ENCODE data around the gene MAP4. TPM values are rescaled to one million over a fixed set of nuclear protein-coding genes. Genes with fewer than 3 reads are reported as not detected.

MAP4 gene
- total and polyA plus RNA-seq, 2 experiments from 2014 or later = 121 to 235 TPM

DNA sequence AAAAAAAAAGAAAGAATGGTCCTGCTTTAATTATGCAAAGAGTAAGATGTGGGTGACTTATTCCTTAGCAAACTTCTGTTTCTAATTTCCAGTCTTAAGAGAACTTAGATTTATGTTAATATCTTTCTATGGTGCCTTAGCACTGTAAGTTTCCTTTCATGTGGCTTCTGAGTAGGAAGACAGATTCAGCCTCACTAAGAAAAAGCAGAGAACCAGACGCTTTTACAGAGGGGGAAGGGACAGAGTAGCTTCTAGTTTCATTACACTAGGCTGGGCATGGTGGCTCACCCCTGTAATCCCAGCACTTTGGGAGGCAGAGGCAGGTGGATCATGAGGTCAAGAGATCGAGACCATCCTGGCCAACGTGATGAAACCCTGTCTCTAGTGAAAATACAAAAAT, 118.3 kb downstream of the MAP4 start:
- no peaks in the 10 kb centered on the region for H3F3A ChIP-seq (ENCODE audit: insufficient read depth)
- no peaks in the 10 kb centered on the region for H4K20me1 ChIP-seq (ENCODE audit: insufficient read depth)
- no peak overlapping the region for H3K27ac ChIP-seq
- no peak overlapping the region for H3K9ac ChIP-seq
- H3K36me3 ChIP-seq (ENCODE audit: low read depth) = peaks cover 35% of the 10 kb centered on the region; the same call in 1 of the 2 replicates
- no peak overlapping the region for H3K4me2 ChIP-seq (ENCODE audit: unreplicated experiment)
- DNase-seq = no peak
- H2AFZ ChIP-seq = no peak overlapping the region
- 70 to 77% methylated on average over 3 of the region's 3 CpGs for WGBS, 2 experiments (ENCODE audit: low coverage in 1 of 2, low lambda C conversion rate in 2 of 2, missing lambda C conversion rate in 2 of 2)
- H3K79me2 ChIP-seq (ENCODE audit: insufficient read depth) = peaks cover 78% of the 10 kb centered on the region
- in situ Hi-C loops (cut with MboI) = no loop called here
- no peaks in the 10 kb centered on the region for H3K27me3 ChIP-seq (replicated peaks; ENCODE audit: insufficient read depth)
- no peaks in the 10 kb centered on the region for H3K4me1 ChIP-seq (ENCODE audit: insufficient read depth)
- no peaks in the 10 kb centered on the region for H3K9me3 ChIP-seq (ENCODE audit: low read depth)
- no peak overlapping the region for H3K4me3 ChIP-seq
- H3K9me2 ChIP-seq (ENCODE audit: insufficient read depth) = no peaks in the 10 kb centered on the region
- no peak for TF ChIP-seq EZH2 (IDR thresholded peaks at IDR 0.05; ENCODE audit: insufficient read depth, poor library complexity, severe bottlenecking)
- TF ChIP-seq EZH2phosphoT487 (IDR thresholded peaks at IDR 0.05; ENCODE audit: insufficient read depth, low read depth) = no peak

DNA sequence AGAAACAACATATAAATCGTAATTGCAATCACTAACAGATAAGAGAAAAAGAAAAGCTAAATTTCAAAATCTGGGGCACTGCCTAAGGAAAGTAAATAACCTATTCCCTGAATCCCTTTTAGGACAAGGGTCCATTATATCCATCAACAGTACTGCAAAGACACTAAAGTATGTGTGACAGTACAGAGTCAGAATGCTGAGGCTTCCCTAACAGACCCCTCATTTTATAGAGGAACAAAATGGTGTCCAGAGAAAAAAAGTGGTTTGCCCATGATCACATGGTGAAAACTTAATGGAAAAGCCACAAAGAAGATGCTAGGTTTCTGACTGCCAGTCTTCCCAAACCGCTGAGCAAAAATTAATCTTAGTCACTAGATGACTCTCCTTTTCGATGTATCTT, 119.5 kb downstream of the MAP4 start:
- TF ChIP-seq EZH2 (IDR thresholded peaks at IDR 0.05; ENCODE audit: insufficient read depth, poor library complexity, severe bottlenecking) (no peak), EZH2phosphoT487 (IDR thresholded peaks at IDR 0.05; ENCODE audit: insufficient read depth, low read depth) (no peak)
- Histone ChIP-seq H3K27me3 (replicated peaks; ENCODE audit: insufficient read depth) (no peaks in the 10 kb centered on the region), H3K4me1 (ENCODE audit: insufficient read depth) (no peaks in the 10 kb centered on the region), H4K20me1 (ENCODE audit: insufficient read depth) (no peaks in the 10 kb centered on the region), H3K36me3 (ENCODE audit: low read depth) (peaks cover 40% of the 10 kb centered on the region), H3K79me2 (ENCODE audit: insufficient read depth) (peaks cover 82% of the 10 kb centered on the region), H3K9ac (no peak overlapping the region), H3K4me2 (ENCODE audit: unreplicated experiment) (no peak overlapping the region), H3K27ac (no peak overlapping the region), H3F3A (ENCODE audit: insufficient read depth) (no peaks in the 10 kb centered on the region), H2AFZ (no peak overlapping the region), H3K9me3 (ENCODE audit: low read depth) (no peaks in the 10 kb centered on the region), H3K9me2 (ENCODE audit: insufficient read depth) (no peaks in the 10 kb centered on the region), H3K4me3 (no peak overlapping the region)
- in situ Hi-C loops (cut with MboI) = no loop called here
- WGBS, 2 experiments (ENCODE audit: low coverage in 1 of 2, low lambda C conversion rate in 2 of 2, missing lambda C conversion rate in 2 of 2) = 96 to 97% methylated on average over 3 of the region's 3 CpGs
- DNase-seq = no peak

- Histone ChIP-seq H3K9me3 (ENCODE audit: low read depth) (no peaks in the 10 kb centered on the region), H2AFZ (no peak overlapping the region), H3K36me3 (ENCODE audit: low read depth) (peaks cover 36% of the 10 kb centered on the region), H3K4me3 (no peak overlapping the region), H4K20me1 (ENCODE audit: insufficient read depth) (no peaks in the 10 kb centered on the region), H3F3A (ENCODE audit: insufficient read depth) (no peaks in the 10 kb centered on the region), H3K4me1 (ENCODE audit: insufficient read depth) (peaks cover 2% of the 10 kb centered on the region), H3K79me2 (ENCODE audit: insufficient read depth) (peaks cover 80% of the 10 kb centered on the region), H3K27me3 (replicated peaks; ENCODE audit: insufficient read depth) (no peaks in the 10 kb centered on the region), H3K9me2 (ENCODE audit: insufficient read depth) (no peaks in the 10 kb centered on the region), H3K27ac (no peak overlapping the region), H3K9ac (no peak overlapping the region), H3K4me2 (ENCODE audit: unreplicated experiment) (no peak overlapping the region)
- WGBS, 2 experiments (ENCODE audit: low coverage in 1 of 2, low lambda C conversion rate in 2 of 2, missing lambda C conversion rate in 2 of 2) = 85% methylated on average over 3 of the region's 3 CpGs
- DNase-seq = no peak
- TF ChIP-seq EZH2phosphoT487 (IDR thresholded peaks at IDR 0.05; ENCODE audit: insufficient read depth, low read depth) (no peak), EZH2 (IDR thresholded peaks at IDR 0.05; ENCODE audit: insufficient read depth, poor library complexity, severe bottlenecking) (no peak)
- in situ Hi-C loops (cut with MboI) = no loop called here
Observed at GRCh38 chr3:47895241-47895640, 121.0 kb downstream of the MAP4 start.

DNA sequence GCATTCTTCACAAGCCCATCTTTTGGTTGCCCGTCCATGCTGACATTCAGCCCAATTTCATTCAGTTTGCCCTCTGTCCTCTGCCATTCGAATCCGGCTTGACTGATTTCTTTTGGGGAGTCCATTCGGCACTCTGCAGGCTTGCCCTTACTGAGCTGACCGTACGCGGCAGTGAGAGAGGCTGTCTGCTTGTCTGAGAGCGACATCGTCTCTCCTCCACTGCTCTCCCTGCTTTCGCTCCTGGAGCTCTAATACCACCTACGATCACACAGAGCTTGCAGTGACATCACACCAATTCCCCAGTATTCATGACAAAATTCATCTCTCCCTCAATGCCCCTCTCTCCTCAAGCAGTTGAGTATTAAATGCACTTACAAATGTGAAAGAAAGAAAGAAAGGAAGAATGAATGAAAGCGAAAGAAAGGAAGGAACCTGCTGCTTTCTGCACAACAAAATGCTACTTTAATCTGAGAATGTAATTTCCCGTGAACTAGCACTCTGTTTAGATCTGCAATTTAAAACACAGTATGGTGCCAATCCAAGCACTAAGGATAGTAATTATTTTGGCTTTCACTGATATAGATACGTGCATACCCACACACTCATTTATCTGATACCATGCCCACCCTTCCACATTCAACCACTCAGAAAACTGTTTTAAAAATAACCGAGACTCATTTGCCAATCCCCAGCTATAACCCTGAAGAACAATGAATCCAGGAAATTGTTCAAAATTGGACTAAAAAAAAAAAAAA, 123.8 kb downstream of the MAP4 start:
- H3K79me2 ChIP-seq (ENCODE audit: insufficient read depth) = peaks cover 82% of the 10 kb centered on the region
- no peaks in the 10 kb centered on the region for H3K27me3 ChIP-seq (replicated peaks; ENCODE audit: insufficient read depth)
- no peak for DNase-seq
- no peaks in the 10 kb centered on the region for H3K9me3 ChIP-seq (ENCODE audit: low read depth)
- no peaks in the 10 kb centered on the region for H3F3A ChIP-seq (ENCODE audit: insufficient read depth)
- H3K27ac ChIP-seq = no peak overlapping the region
- WGBS, 2 experiments (ENCODE audit: low coverage in 1 of 2, low lambda C conversion rate in 2 of 2, missing lambda C conversion rate in 2 of 2) = 91 to 96% methylated on average over 15 of the region's 15 CpGs
- TF ChIP-seq EZH2phosphoT487 (IDR thresholded peaks at IDR 0.05; ENCODE audit: insufficient read depth, low read depth) = no peak
- TF ChIP-seq EZH2 (IDR thresholded peaks at IDR 0.05; ENCODE audit: insufficient read depth, poor library complexity, severe bottlenecking) = no peak
- H3K4me1 ChIP-seq (ENCODE audit: insufficient read depth) = peaks cover 4% of the 10 kb centered on the region
- H3K9ac ChIP-seq = no peak overlapping the region
- no peak overlapping the region for H2AFZ ChIP-seq
- H3K9me2 ChIP-seq (ENCODE audit: insufficient read depth) = no peaks in the 10 kb centered on the region
- in situ Hi-C loops (cut with MboI) = no loop called here
- no peak overlapping the region for H3K4me2 ChIP-seq (ENCODE audit: unreplicated experiment)
- no peak overlapping the region for H3K4me3 ChIP-seq
- H4K20me1 ChIP-seq (ENCODE audit: insufficient read depth) = no peaks in the 10 kb centered on the region
- H3K36me3 ChIP-seq (ENCODE audit: low read depth) = peaks cover 47% of the 10 kb centered on the region

Measured in GM23248 (cell line).